ENCODE data around the gene PARD3. TPM values are rescaled to one million over a fixed set of nuclear protein-coding genes. Genes with fewer than 3 reads are reported as not detected.
A peak's percentile ranks its signal among the peaks of the same experiment; 100 is the strongest.

PARD3 gene
- total RNA-seq, 4 donors from 2014 or later, result 27.3 to 65.3 (median 55.6) TPM

DNA sequence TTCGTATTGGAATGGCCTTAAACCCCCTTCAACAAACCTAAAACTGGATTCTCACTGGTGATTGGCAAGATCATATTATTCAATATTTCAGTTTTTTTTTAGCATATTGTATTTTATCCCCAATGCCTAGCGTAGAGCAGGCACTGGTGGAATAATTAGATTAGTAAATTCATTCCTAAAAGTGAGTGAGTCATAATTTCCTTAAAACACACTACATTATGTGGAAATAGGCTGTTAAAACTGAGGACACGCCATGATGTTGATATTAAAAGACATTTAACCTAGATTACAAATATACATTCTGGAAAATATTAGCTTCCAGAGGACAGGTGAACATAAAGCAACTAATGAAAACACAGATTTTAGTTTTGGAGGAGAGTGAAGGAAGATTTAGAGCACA is 463.9 kb downstream of the PARD3 start:
- Histone ChIP-seq H3K36me3 (no peaks in the 10 kb centered on the region), H3K9me3 (no peaks in the 10 kb centered on the region), H3K4me3 (no peak overlapping the region), H3K4me1 (peaks cover 0 to 16% (median 10%) of the 10 kb centered on the region in 4 donors), H3K27me3 (no peaks in the 10 kb centered on the region), H3K27ac (no peak overlapping the region)
- TF ChIP-seq, protein P1, sequence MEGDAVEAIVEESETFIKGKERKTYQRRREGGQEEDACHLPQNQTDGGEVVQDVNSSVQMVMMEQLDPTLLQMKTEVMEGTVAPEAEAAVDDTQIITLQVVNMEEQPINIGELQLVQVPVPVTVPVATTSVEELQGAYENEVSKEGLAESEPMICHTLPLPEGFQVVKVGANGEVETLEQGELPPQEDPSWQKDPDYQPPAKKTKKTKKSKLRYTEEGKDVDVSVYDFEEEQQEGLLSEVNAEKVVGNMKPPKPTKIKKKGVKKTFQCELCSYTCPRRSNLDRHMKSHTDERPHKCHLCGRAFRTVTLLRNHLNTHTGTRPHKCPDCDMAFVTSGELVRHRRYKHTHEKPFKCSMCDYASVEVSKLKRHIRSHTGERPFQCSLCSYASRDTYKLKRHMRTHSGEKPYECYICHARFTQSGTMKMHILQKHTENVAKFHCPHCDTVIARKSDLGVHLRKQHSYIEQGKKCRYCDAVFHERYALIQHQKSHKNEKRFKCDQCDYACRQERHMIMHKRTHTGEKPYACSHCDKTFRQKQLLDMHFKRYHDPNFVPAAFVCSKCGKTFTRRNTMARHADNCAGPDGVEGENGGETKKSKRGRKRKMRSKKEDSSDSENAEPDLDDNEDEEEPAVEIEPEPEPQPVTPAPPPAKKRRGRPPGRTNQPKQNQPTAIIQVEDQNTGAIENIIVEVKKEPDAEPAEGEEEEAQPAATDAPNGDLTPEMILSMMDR (IDR thresholded peaks at IDR 0.05), result no peak
- TF ChIP-seq POLR2AphosphoS5 (IDR thresholded peaks at IDR 0.05) (no peak), EP300 (IDR thresholded peaks at IDR 0.05; ENCODE audit: low read depth) (no peak), POLR2A (IDR thresholded peaks at IDR 0.05) (no peak)
- 66 to 83% methylated on average over 3 of the region's 3 CpGs for WGBS, 2 donors (ENCODE audit: low coverage in 1 of 2)
- in situ Hi-C loops (cut with MboI; ENCODE audit: low pct_ligation_motif_present in 1 of 4, low pct_unique_long_range_greater_than_20kb in 1 of 4, low sequenced_read_pairs in 3 of 4) (no loop called here), intact Hi-C loops (cut with DNase I; ENCODE audit: low total_unique reads) (no loop called here)
- no peak for DNase-seq

DNA sequence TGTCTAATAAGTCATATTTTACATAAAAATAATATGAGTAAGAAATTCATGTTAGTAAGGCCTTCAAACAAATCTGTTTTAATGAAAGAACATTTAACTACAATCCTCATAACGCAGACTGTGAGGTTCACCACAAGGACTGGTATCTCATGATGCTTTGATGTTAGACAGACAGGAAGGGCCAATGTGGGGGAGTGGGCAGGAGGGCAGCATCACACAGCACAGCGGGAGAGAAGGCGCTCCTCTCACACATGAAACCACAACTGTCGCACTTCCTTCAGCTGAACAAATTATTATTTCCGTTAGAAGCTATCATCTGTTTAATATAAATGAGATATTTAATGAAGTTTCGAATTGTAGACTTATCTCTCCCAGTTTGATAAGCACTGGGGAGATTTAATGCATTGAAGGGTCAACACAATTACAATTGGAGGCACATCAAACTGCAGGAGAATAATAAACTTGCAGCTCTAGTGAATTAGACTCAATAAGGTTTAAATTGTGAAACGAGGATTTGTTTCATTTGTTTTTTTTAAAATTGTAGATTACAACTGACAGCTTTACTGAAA is 466.1 kb downstream of the PARD3 start:
- Histone ChIP-seq H3K36me3 (no peaks in the 10 kb centered on the region), H3K27ac (no peak overlapping the region), H3K4me3 (no peak overlapping the region), H3K4me1 (peaks cover 0 to 30% (median 19%) of the 10 kb centered on the region in 4 donors), H3K27me3 (no peaks in the 10 kb centered on the region), H3K9me3 (no peaks in the 10 kb centered on the region)
- DNase-seq, result no peak
- intact Hi-C loops (cut with DNase I; ENCODE audit: low total_unique reads) (no loop called here), in situ Hi-C loops (cut with MboI; ENCODE audit: low pct_ligation_motif_present in 1 of 4, low pct_unique_long_range_greater_than_20kb in 1 of 4, low sequenced_read_pairs in 3 of 4) (no loop called here)
- WGBS, 2 donors (ENCODE audit: low coverage in 1 of 2), result 87 to 93% methylated on average over 4 to 7 of the region's 7 CpGs
- no peak for TF ChIP-seq EP300 (IDR thresholded peaks at IDR 0.05; ENCODE audit: low read depth)
- no peak for TF ChIP-seq POLR2AphosphoS5 (IDR thresholded peaks at IDR 0.05)
- TF ChIP-seq, protein P1 (IDR thresholded peaks at IDR 0.05), result no peak
- no peak for TF ChIP-seq POLR2A (IDR thresholded peaks at IDR 0.05)

DNA sequence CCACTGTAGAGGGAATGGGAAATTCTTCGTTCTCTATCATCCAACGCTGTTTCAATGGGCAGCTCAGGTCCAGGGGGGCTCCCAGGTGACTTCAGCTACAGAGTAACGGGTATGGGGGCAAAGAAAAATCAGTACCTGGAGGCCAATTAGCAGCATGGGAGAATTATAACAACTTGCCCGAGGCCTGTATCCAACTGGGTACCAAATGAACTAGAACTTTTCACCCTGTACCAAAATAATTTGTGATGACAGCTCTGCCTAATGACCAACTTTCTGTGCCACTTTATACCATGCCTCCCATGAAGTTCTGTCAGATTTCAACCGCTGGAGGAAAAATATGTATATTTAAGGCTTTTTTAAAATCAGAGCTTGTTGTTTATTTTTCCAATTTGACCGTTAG is 467.1 kb downstream of the PARD3 start:
- in situ Hi-C loops (cut with MboI; ENCODE audit: low pct_ligation_motif_present in 1 of 4, low pct_unique_long_range_greater_than_20kb in 1 of 4, low sequenced_read_pairs in 3 of 4) (no loop called here), intact Hi-C loops (cut with DNase I; ENCODE audit: low total_unique reads) (no loop called here)
- 84 to 96% methylated on average over 4 to 6 of the region's 6 CpGs for WGBS, 2 donors (ENCODE audit: low coverage in 1 of 2)
- no peak overlapping the region for H3K4me3 ChIP-seq
- no peak for DNase-seq
- no peaks in the 10 kb centered on the region for H3K36me3 ChIP-seq
- no peaks in the 10 kb centered on the region for H3K27me3 ChIP-seq
- peaks cover 0 to 36% (median 19%) of the 10 kb centered on the region in 4 donors for H3K4me1 ChIP-seq
- TF ChIP-seq, protein P1 (IDR thresholded peaks at IDR 0.05), result no peak
- no peak for TF ChIP-seq EP300 (IDR thresholded peaks at IDR 0.05; ENCODE audit: low read depth)
- TF ChIP-seq POLR2A (IDR thresholded peaks at IDR 0.05), result no peak
- no peak for TF ChIP-seq POLR2AphosphoS5 (IDR thresholded peaks at IDR 0.05)
- no peaks in the 10 kb centered on the region for H3K9me3 ChIP-seq
- H3K27ac ChIP-seq, result no peak overlapping the region

DNA sequence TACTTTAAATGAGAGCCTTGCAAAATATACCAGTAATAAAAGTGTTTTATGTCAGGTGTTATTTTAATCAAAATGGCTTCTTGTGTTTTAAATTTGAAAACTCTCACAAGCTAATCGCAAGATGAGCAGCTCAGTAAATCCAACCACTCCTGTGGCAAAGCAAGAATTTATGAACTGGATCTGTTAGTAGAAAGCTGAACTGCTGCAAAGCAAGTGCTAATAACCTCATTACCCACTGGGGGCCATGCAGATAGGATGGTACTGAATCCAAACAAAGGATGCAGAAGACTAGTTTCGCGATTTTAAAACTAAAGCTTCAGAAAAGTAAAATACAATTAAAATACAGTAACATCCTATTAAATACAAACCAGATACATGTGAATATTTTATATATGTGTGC is 468.0 kb downstream of the PARD3 start:
- intact Hi-C loops (cut with DNase I; ENCODE audit: low total_unique reads), result no loop called here

More for the DNA sequence above, 468.0 kb downstream of the PARD3 start:
- TF ChIP-seq POLR2A (IDR thresholded peaks at IDR 0.05), result no peak
- Histone ChIP-seq H3K27ac (peak overlapping the region in 3 of 4 donors; percentile 5 to 19 (median 7)), H3K36me3 (no peaks in the 10 kb centered on the region), H3K9me3 (no peaks in the 10 kb centered on the region), H3K4me3 (no peak overlapping the region), H3K4me1 (peaks cover 0 to 36% (median 19%) of the 10 kb centered on the region in 4 donors), H3K27me3 (no peaks in the 10 kb centered on the region)
- no peak for DNase-seq
- 84 to 94% methylated on average over 3 of the region's 3 CpGs for WGBS, 2 donors (ENCODE audit: low coverage in 1 of 2)
- in situ Hi-C loops (cut with MboI; ENCODE audit: low pct_ligation_motif_present in 1 of 4, low pct_unique_long_range_greater_than_20kb in 1 of 4, low sequenced_read_pairs in 3 of 4), result no loop called here
